ENCODE data around the gene ITGA3.
A peak's percentile ranks its signal among the peaks of the same experiment; 100 is the strongest.

The ITGA3 gene

DNA sequence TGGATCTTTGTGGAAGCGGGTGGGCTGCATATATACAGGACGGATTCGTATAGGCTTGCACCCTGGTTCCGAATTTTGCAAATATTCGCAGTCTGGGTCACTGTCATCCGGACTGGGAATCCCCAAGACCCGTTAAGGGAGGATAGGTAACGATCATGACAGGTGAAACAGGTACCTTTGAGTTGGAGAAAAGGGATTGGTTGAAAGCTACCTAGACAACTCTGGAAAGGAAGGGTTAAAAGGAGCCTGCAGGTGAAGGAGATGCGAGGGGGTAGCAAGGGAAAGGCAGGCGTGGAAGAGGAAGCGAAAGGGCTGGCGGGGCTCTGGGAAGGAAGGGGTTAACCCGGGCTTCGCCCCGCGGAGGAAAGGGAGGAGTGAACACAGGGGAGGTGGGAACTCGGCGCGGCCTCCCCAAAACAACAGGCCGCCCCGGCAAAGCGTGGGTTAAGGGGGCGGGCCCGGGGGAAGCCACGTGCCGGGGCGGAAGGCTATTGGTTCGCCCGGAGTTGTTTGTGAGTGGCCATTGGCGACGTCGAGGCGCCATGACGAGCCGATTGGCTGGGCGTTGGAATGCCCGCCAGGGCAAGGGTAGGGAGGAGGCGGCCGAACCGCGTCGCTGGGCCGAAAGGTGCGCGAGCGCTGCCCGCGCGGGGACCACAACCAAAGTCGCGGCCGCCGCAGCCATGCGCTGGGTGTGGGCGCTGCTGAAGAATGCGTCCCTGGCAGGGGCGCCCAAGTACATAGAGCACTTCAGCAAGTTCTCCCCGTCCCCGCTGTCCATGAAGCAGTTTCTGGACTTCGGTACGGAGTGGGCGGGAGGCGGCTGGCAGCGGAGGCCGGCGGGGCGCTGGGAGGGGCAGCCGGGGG lies 39.1 kb downstream of the ITGA3 start, which contains the start of gene PDK2:
Gene PDK2 (plus strand): TSS at position 599 of the 867 bp plus-strand sequence. CDS start 85 bp downstream, at position 684.
- DNase-seq (ENCODE audit: low spot score), result peak; percentile 97

DNA sequence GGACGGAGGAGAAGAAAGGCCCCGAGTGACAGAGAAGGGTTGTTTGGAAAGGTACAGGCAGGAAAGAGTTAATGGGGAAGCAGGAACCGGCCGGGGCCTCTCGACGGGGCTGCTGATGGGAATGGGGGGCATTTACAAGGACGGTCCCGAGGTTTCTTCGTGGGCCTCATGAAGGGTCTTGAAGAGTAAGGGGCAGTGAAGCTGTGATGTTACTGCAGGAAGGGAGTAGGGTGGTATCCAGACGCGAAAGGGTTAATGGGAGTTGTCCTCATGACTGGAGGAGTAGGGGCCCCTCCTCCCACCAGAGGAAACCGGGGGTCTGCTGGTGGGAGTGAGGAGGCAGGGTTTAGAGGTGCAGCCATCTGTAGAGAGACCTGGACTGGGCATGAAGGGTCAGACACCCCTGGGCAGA lies 39.7 kb downstream of the ITGA3 start:
- DNase-seq (ENCODE audit: low spot score), result no peak

DNA sequence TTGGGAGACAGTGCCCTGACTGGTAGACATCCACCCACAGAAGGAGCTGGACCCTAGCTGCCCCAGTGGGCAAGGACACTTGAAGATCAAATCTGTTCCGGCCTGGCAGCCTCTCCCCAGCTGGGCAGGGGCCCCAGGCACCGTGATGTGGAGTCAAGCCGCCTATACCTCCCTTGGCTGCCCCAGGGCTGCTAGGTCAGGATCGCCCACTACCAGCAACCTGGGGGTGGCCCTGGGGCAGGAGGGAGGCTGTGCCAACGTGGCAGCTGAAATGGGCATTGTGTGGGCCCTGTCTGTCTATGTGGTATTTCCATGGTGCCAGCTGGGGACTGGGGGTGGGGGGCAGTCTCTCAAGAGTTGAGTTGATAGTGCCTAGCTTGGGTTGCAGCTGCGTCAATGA lies 40.2 kb downstream of the ITGA3 start:
- no peak for DNase-seq (ENCODE audit: low spot score)

DNA sequence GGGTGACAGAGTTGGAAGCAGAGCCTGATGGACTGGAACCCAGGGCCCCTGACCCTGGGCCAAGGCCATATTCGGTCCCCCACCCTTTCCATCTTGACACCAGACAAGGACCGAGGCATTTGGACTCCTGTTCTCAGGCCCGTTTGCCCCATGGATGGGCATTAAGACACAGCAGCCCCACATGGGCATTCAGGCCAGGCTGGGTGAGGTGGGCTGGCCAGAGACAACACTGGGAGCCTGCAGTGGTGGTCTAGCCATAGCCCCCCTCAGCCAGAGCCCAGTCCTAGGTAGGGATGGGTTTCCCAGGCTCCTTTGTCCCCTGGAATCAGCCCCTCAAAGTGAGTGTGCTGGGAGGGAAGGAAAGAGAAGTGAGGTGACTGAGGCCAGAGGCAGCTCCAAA lies 40.8 kb downstream of the ITGA3 start:
- DNase-seq (ENCODE audit: low spot score), result no peak

DNA sequence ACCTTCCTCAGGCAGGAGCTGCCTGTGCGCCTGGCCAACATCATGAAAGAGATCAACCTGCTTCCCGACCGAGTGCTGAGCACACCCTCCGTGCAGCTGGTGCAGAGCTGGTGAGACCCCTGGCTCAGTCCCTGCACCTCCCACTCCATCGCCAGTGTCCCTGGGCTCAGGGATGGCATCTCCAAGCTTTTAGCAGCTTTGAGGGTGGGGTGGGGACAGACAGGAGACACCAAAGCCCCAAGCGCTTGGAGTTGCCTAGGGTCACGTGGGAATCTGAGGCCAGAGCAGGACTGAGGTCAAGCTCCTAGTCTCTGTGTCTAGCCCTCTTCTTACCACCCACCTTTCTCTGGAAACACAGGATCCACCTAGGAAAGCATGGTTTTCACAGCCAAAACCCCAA lies 41.5 kb downstream of the ITGA3 start:
- DNase-seq (ENCODE audit: low spot score), result no peak

DNA sequence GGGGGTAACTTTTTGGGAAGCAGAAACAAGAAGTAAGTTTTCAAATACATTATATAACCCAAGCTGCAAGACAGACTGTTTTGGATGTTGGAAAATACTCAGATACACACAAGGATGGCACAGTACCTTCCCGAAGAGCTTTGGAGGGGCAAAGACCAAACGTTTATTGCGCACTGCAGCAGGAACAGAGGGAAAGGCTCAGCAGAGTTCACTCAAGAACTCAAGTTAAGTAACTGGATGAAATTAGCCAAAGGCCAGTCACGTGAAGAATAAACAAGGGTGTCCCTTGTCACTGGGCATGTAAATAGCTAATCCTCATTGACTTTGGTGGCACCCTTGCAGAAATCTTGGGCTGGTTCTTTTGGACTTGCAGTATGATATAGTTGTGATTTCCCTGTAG lies 42.0 kb downstream of the ITGA3 start:
- DNase-seq (ENCODE audit: low spot score), result no peak

DNA sequence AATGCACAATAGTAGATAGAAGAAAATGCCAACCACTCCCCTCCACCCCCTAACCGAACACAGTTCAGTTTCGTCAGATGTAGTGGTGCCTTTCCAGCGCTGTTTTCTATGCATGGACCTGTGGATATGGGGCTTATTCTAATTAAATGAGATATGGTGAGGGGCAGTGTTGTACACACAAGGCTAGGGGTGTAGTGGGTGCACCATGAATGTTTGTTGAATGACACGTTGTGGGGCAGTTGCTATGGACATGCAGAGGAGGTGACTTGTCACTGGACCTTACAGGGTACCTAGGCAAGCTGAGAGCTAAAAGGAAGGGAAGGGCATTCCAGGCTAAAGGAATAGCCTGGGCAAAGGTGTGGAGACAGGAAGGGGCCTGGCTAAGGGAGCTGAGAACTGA lies 42.7 kb downstream of the ITGA3 start:
- DNase-seq (ENCODE audit: low spot score), result no peak

DNA sequence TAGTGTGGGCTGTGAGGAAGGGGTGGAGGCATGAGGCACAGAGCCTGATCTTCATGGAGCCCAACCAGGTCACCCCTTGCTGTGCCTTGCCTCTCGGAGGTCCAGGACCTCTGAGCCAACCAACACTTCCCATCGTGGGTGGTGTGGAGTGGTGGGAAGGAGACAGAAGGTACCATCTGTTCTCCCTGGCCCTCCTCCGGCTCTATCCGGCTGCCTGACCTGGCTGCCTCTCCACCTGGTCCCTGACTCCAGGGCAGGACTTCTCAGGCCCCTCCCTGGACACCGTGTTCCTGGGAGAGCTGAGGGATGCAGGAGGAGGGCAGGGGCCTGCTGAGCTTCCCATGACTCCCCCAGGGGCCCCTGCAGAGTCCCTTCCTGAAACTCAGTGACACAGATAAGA lies 43.1 kb downstream of the ITGA3 start:
- no peak for DNase-seq (ENCODE audit: low spot score)

GRCh38 chr17:50100480-50100883 lies 44.6 kb downstream of the ITGA3 start:
- DNase-seq (ENCODE audit: low spot score), result no peak

- DNase-seq (ENCODE audit: low spot score), result no peak
These were observed 45.0 kb downstream of the ITGA3 start for GRCh38 chr17:50100921-50101345.

DNA sequence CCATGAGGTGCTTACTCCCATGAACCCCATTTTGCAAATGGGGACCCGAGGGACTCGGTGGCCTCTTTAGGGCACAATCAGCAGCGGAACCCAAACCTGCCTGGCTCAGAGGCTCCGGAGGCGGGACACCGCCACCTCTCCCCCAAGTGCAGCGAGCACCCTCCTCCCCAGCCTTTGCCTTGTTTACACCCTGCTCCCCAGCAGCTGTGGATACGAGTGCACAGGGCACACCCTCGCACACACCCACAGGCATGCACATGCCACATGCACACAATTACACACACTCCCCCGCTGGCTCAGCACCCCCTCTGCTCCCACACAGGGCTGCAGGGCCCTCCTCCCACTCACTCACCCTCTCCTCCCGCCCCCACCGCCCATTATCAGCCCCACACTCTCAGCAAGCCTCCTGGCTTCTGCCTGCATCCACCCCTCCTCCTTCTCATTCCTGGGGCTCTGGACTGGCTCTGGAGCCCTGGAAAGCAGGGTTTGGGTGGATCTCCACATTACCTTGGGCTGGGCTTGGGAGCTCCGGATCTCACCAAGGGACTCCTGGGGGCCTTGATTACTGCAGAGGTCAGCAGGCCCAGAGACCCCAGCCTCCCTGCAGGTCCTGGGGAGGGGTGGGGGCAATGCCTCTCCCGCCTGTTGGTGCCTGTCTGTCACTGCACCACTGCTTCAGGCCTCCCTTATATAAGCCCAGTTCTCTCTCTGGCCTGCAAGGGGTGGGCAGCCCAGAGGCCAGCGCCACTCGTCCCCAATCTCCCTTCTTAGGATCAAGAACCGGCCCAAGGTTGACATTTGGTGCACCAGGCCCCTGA lies 45.6 kb downstream of the ITGA3 start:
- DNase-seq (ENCODE audit: low spot score), result no peak

- no peak for DNase-seq (ENCODE audit: low spot score)
These were observed 46.5 kb downstream of the ITGA3 start for GRCh38 chr17:50102164-50102991.

GRCh38 chr17:50103252-50103651 lies 47.3 kb downstream of the ITGA3 start:
- DNase-seq (ENCODE audit: low spot score), result no peak

DNA sequence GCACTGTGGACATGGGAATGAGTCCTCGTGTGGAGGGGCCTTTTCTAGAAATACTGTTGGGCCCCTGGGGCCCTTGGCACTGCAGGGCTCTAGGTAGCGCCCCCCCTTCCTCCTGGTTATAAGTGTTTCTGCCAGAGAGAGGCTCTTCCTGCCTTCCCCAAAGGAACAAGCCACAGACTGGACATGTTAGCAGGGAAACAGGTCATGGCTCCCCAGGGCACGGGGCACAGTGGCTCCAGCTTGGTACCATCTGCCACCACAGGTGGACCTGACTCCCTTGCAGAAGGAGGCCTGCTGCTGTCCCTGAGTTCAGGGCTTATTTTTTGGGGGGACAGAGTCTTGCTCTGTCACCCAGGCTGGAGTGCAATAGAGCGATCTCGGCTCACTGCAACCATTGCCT lies 48.0 kb downstream of the ITGA3 start:
- no peak for DNase-seq (ENCODE audit: low spot score)

DNA sequence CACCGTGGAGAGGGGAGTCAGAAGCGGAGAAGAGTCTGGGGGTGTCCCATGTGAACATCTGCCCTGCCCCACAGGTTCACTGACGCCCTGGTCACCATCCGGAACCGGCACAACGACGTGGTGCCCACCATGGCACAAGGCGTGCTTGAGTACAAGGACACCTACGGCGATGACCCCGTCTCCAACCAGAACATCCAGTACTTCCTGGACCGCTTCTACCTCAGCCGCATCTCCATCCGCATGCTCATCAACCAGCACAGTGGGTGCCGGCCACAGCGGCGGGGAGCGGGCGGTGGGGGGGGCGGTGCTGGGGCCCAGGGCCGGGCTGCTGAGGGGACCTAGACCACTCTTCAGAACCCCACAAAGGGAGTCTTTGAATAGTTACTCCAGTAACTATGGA lies 49.9 kb downstream of the ITGA3 start:
- no peak for DNase-seq (ENCODE audit: low spot score)

DNA sequence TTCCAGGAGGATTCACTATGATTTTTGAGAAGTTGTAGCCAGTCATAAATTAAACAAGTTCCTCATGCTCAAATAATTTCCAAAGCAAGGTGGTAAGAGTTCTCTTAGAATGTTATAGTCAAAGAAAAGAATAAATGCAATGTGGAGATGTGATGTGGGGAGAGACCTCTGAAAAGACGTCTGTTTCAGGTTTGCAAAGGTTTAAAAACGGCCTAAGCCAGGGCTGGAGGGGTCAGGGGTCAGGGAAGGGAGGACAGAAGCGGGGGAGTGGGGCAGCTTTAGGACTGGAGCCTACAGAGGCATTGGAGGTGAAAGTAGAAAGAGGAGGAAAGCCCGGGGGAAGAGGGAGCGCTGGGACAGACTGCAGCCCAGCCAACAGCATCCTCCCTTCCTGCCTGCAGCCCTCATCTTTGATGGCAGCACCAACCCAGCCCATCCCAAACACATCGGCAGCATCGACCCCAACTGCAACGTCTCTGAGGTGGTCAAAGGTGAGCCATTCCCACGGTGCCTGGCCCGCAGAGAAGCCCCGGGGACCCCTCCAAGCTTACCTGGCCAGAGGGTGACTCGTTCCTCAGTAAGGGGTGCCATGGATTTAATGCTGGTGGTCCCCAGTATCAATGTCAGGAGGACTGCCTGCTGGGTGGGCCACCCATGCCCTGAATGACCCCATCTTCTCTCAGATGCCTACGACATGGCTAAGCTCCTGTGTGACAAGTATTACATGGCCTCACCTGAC lies 50.7 kb downstream of the ITGA3 start:
- DNase-seq (ENCODE audit: low spot score), result no peak

- no peak for DNase-seq (ENCODE audit: low spot score)
These were observed 52.0 kb downstream of the ITGA3 start for GRCh38 chr17:50107790-50108414.

DNA sequence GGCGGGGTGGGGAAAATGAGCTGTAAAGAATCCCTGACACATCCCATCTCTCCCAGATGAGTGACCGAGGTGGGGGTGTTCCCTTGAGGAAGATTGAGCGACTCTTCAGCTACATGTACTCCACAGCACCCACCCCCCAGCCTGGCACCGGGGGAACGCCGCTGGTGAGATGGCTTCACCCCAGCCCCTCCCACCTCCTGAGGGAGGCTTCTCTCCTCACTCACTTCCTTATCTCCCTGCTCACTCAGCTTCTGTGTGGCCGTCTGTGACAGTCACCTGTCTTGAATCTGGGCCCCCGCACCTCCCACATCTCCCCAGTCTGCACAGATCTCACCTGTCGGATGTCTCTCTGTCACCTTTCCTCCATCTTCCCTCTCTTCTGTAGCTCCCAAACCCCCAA lies 52.6 kb downstream of the ITGA3 start:
- DNase-seq (ENCODE audit: low spot score), result no peak

- no peak for DNase-seq (ENCODE audit: low spot score)
These were observed 53.3 kb downstream of the ITGA3 start for GRCh38 chr17:50109207-50109606.

GRCh38 chr17:50109785-50110184 lies 53.9 kb downstream of the ITGA3 start:
- DNase-seq (ENCODE audit: low spot score), result no peak
